IMR-90 (cell line): ENCODE measurements around the gene KLF7. TPM values are rescaled to one million over a fixed set of nuclear protein-coding genes. Genes with fewer than 3 reads are reported as not detected.

Experiments used
- ATAC-seq: fragments of 200-7000 bp; cut with Tn5 transposase; 2 replicates; pipeline ENCODE4 v1.9.1; 2020; ENCODE audit warnings: low read depth, mild to moderate bottlenecking, moderate library complexity
- BruUV-seq: library from RNA; stranded (reverse); fragments of 400-500 nt; replicated peaks from 2 replicates; lab custom pipeline; 2021; lab: Mats Ljungman, UMichigan
- CTCF ChIA-PET: fragments of 300-600 bp; formaldehyde crosslinking; extraction: SDS; loops from one replicate; lab custom pipeline; 2021; ENCODE audit warnings: antibody characterized with exemption; lab: Yijun Ruan, JAX
- POLR2A ChIA-PET: fragments of 300-600 bp; sonication (Branson Sonifier 250); formaldehyde crosslinking; loops from one replicate; lab custom pipeline; 2022; ENCODE audit warnings: antibody characterized with exemption; ENCODE audit not compliant: unreplicated experiment; lab: Charles Lee
- DNase-seq: peaks from one replicate; pipeline ENCODE4 v3.0.0; 2013
- H2AFZ ChIP-seq: replicated peaks from 2 replicates; pipeline ENCODE3; 2013; ENCODE audit warnings: low read length, mild to moderate bottlenecking; ENCODE audit not compliant: poor library complexity
- H2AK5ac ChIP-seq: 2 replicates; pipeline ENCODE4 v1.6.1; 2013; ENCODE audit warnings: low read depth, low read length, inconsistent platforms
- H2AK9ac ChIP-seq: replicated peaks from 2 replicates; pipeline ENCODE3; 2013; ENCODE audit warnings: mild to moderate bottlenecking, low read depth, low read length, moderate library complexity; ENCODE audit not compliant: poor library complexity
- H2BK120ac ChIP-seq: 2 replicates; pipeline ENCODE4 v1.6.1; 2013; ENCODE audit warnings: low read depth, low read length, inconsistent platforms
- H2BK15ac ChIP-seq: 3 replicates; pipeline ENCODE4 v1.6.1; 2013; ENCODE audit warnings: low read depth, low read length, inconsistent platforms
- H2BK20ac ChIP-seq: 2 replicates; pipeline ENCODE4 v1.6.1; 2013; ENCODE audit warnings: low read depth, mild to moderate bottlenecking, inconsistent platforms, low read length, moderate library complexity
- H2BK5ac ChIP-seq: 2 replicates; pipeline ENCODE4 v1.6.1; 2013; ENCODE audit warnings: mild to moderate bottlenecking, low read depth, low read length, inconsistent platforms; ENCODE audit not compliant: poor library complexity, severe bottlenecking
- H3K14ac ChIP-seq: replicated peaks from 2 replicates; pipeline ENCODE4 v1.6.1; 2013; ENCODE audit warnings: low read depth, low read length, inconsistent platforms
- H3K18ac ChIP-seq: 2 replicates; pipeline ENCODE4 v1.6.1; 2013; ENCODE audit warnings: low read depth, low read length, control low read depth
- H3K23ac ChIP-seq: 2 replicates; pipeline ENCODE4 v1.6.1; 2013; ENCODE audit warnings: low read depth, low read length, inconsistent platforms
- H3K27ac ChIP-seq: 2 replicates; pipeline ENCODE4 v1.5.1; 2013; ENCODE audit warnings: mild to moderate bottlenecking, control low read depth, low read length; ENCODE audit not compliant: insufficient read depth
- H3K27me3 ChIP-seq: 2 replicates; pipeline ENCODE4 v1.6.1; 2013; ENCODE audit warnings: low read length; ENCODE audit not compliant: control insufficient read depth, insufficient read depth
- H3K36me3 ChIP-seq: 2 replicates; pipeline ENCODE4 v1.6.1; 2013; ENCODE audit warnings: low read length, mixed read lengths; ENCODE audit not compliant: control insufficient read depth, insufficient read depth
- H3K4ac ChIP-seq: 2 replicates; pipeline ENCODE4 v1.6.1; 2013; ENCODE audit warnings: low read depth, low read length, inconsistent platforms
- H3K4me1 ChIP-seq: 2 replicates; pipeline ENCODE4 v1.6.1; 2013; ENCODE audit warnings: low read length, mixed read lengths; ENCODE audit not compliant: control insufficient read depth, insufficient read depth
- H3K4me2 ChIP-seq: 2 replicates; pipeline ENCODE4 v1.6.1; 2013; ENCODE audit warnings: low read depth, mild to moderate bottlenecking, control low read depth, low read length, moderate library complexity
- H3K4me3 ChIP-seq: 2 replicates; pipeline ENCODE4 v1.5.1; 2013; ENCODE audit warnings: low read depth, mild to moderate bottlenecking, control low read depth, low read length, moderate library complexity; ENCODE audit not compliant: insufficient read depth
- H3K56ac ChIP-seq: 2 replicates; pipeline ENCODE4 v1.6.1; 2013; ENCODE audit warnings: low read length, inconsistent platforms; ENCODE audit not compliant: insufficient read depth; ENCODE audit errors: extremely low read depth
- H3K79me1 ChIP-seq, 2 experiments: 2 replicates each; pipeline ENCODE4 v1.6.1; 2013; ENCODE audit warnings: low read length in 2 of 2, inconsistent platforms in 1 of 2, low read depth in 1 of 2
- H3K9ac ChIP-seq: 2 replicates; pipeline ENCODE4 v1.6.1; 2013; ENCODE audit warnings: low read depth, low read length, control low read depth
- H3K9me1 ChIP-seq: 2 replicates; pipeline ENCODE4 v1.6.1; 2013; ENCODE audit warnings: low read length, inconsistent platforms; ENCODE audit not compliant: insufficient read depth
- H3K9me3 ChIP-seq: 2 replicates; pipeline ENCODE4 v1.6.1; 2013; ENCODE audit warnings: low read length; ENCODE audit not compliant: control insufficient read depth, insufficient read depth
- H4K20me1 ChIP-seq: 2 replicates; pipeline ENCODE4 v1.6.1; 2013; ENCODE audit warnings: low read length, inconsistent platforms; ENCODE audit not compliant: insufficient read depth
- H4K5ac ChIP-seq: 2 replicates; pipeline ENCODE4 v1.6.1; 2013; ENCODE audit warnings: mild to moderate bottlenecking, low read depth, low read length, control low read depth
- H4K8ac ChIP-seq, 2 experiments: 2 replicates each; pipeline ENCODE4 v1.6.1; 2013; ENCODE audit warnings: low read depth in 2 of 2, low read length in 2 of 2, control low read depth in 1 of 2, inconsistent platforms in 1 of 2
- H4K91ac ChIP-seq: 2 replicates; pipeline ENCODE4 v1.6.1; 2013; ENCODE audit warnings: low read depth, low read length, inconsistent platforms; ENCODE audit not compliant: insufficient read depth
- CEBPB ChIP-seq: IDR thresholded peaks from 2 replicates; pipeline ENCODE4 v1.6.1; 2012; ENCODE audit warnings: low read depth, low read length, improper control_type of control experiment
- CHD1 ChIP-seq: IDR thresholded peaks from 2 replicates; pipeline ENCODE4 v1.6.1; 2012; ENCODE audit warnings: low read depth, low read length, improper control_type of control experiment
- FOS ChIP-seq: fragments of 150-350 bp; IDR thresholded peaks from 2 replicates; pipeline ENCODE4 v1.6.1; 2016; ENCODE audit warnings: low read depth, low read length
- MAZ ChIP-seq: IDR thresholded peaks from 2 replicates; pipeline ENCODE4 v1.6.1; 2012; ENCODE audit warnings: low read depth, mild to moderate bottlenecking, low read length, improper control_type of control experiment, moderate library complexity, borderline replicate concordance
- MXI1 ChIP-seq: IDR thresholded peaks from 2 replicates; pipeline ENCODE4 v1.6.1; 2012; ENCODE audit warnings: low read depth, mild to moderate bottlenecking, low read length, moderate library complexity, borderline replicate concordance
- NFE2L2 ChIP-seq: fragments of 150-350 bp; IDR thresholded peaks from 2 replicates; pipeline ENCODE4 v1.6.1; 2016; ENCODE audit warnings: low read depth, mild to moderate bottlenecking, low read length
- POLR2A ChIP-seq: IDR thresholded peaks from 2 replicates; pipeline ENCODE4 v1.6.1; 2012; ENCODE audit warnings: mild to moderate bottlenecking, low read depth, low read length
- RAD21 ChIP-seq: IDR thresholded peaks from 2 replicates; pipeline ENCODE4 v1.6.1; 2012; ENCODE audit warnings: low read length, improper control_type of control experiment
- RCOR1 ChIP-seq: IDR thresholded peaks from 2 replicates; pipeline ENCODE4 v1.6.1; 2012; ENCODE audit warnings: mild to moderate bottlenecking, low read length, improper control_type of control experiment; ENCODE audit not compliant: insufficient replicate concordance
- RFX5 ChIP-seq: IDR thresholded peaks from 2 replicates; pipeline ENCODE4 v1.8.0; 2012; ENCODE audit warnings: low read depth, mild to moderate bottlenecking, low read length, moderate library complexity
- SMC3 ChIP-seq: fragments of 150-350 bp; IDR thresholded peaks from 2 replicates; pipeline ENCODE4 v1.6.1; 2016; ENCODE audit warnings: low read depth, mild to moderate bottlenecking, antibody characterized with exemption, low read length, moderate library complexity
- WGBS, 2 experiments: methylation state at CpG; one replicate each; pipeline versions ENCODE4 v1.1.5 to v1.1.7; 2013; ENCODE audit warnings: missing lambda C conversion rate in 2 of 2; ENCODE audit not compliant: insufficient read length in 1 of 2; ENCODE audit errors: extremely low coverage in 2 of 2; 5-methylcytosine and 5-hydroxymethylcytosine counted together
- dilution Hi-C: fragments of 300-500 bp; cut with HindIII; formaldehyde crosslinking; loops from one replicate; pipeline ENCODE4 v1.14.3; 2018; ENCODE audit warnings: low sequenced_read_pairs; ENCODE audit not compliant: unreplicated experiment
- in situ Hi-C: fragments of 300-500 bp; cut with MboI; formaldehyde crosslinking; loops from 3 replicates; pipeline ENCODE4 v1.14.3; 2019; ENCODE audit warnings: low sequenced_read_pairs, inconsistent platforms, mixed read lengths
- intact Hi-C: fragments of 100-400 bp; cut with micrococcal nuclease; formaldehyde crosslinking; loops from 2 replicates; pipeline ENCODE4 v1.10.0; 2022
- polyA plus RNA-seq, 3 experiments: library from polyadenylated mRNA; depleted of rRNA; stranded (reverse); fragments of >200 nt; gene quantifications; 2 replicates each; pipeline ENCODE4 v1.2.3, GENCODE V29; 2012; ENCODE audit warnings: low replicate concordance in 1 of 3
- total RNA-seq: library from RNA; depleted of rRNA; stranded (reverse); fragments of >200 nt; gene quantifications from 2 replicates; pipeline ENCODE4 v1.2.3, GENCODE V29; 2012
- TF ChIP-seq, protein P1 (sequence below): conservative IDR thresholded peaks from 2 replicates; pipeline ENCODE4 v1.5.1; 2012; ENCODE audit warnings: mild to moderate bottlenecking, low read depth, low read length, improper control_type of control experiment
- TF ChIP-seq, protein P2 (sequence below): fragments of 150-350 bp; IDR thresholded peaks from 2 replicates; pipeline ENCODE4 v1.6.1; 2017; ENCODE audit warnings: mild to moderate bottlenecking, antibody characterized with exemption, low read length, low read depth

Gene KLF7
- total and polyA plus RNA-seq, 2 of the 4 experiments (the other 2 are of a cell fraction), result 23.1 to 28.5 TPM

DNA sequence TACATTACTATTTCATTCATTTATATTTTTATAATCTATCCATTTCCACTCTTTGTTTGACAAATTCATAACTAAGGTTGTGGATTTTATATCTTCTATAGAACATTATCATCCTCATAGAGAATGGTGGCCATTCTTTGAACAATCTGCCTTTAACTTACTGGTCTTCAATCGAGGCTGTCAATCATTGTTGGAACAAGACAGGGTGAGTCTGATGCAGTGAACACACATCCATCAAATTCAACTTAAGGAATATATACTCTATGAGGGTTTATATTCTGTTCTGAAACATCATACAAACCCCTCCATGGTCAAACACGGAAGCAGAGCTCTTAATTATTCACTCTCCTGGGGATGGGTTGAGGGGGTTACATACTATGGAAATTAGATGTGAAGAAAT is 28.3 kb upstream of the KLF7 start:
- no peak for DNase-seq
- H4K91ac ChIP-seq, result no peak overlapping the region
- no peaks in the 10 kb centered on the region for H3K27me3 ChIP-seq
- H2BK15ac ChIP-seq, result no peak overlapping the region
- no peak overlapping the region for H3K4me2 ChIP-seq
- H3K9me1 ChIP-seq, result no peaks in the 10 kb centered on the region
- H3K4me1 ChIP-seq, result peaks cover 1% of the 10 kb centered on the region; the same call in 1 of the 2 replicates
- no peaks in the 10 kb centered on the region for H3K79me1 ChIP-seq
- no peak overlapping the region for H2AK9ac ChIP-seq
- no peak overlapping the region for H3K18ac ChIP-seq
- no peak overlapping the region for H2AK5ac ChIP-seq
- no peak overlapping the region for H4K5ac ChIP-seq
- no peak overlapping the region for H3K4me3 ChIP-seq
- ATAC-seq, result no peak
- no peak overlapping the region for H2BK120ac ChIP-seq
- ChIA-PET CTCF (no interaction called here), POLR2A (no interaction called here)
- no peaks in the 10 kb centered on the region for H3K9me3 ChIP-seq
- H2BK5ac ChIP-seq, result no peak overlapping the region
- H3K27ac ChIP-seq, result no peak overlapping the region
- no peak overlapping the region for H3K56ac ChIP-seq
- H3K4ac ChIP-seq, result no peak overlapping the region
- no peaks in the 10 kb centered on the region for H4K20me1 ChIP-seq
- H4K8ac ChIP-seq, result no peak overlapping the region
- BruUV-seq, result no TSS peak
- intact Hi-C loops, result no loop called here
- no peak overlapping the region for H3K23ac ChIP-seq
- in situ Hi-C loops, result no loop called here
- dilution Hi-C loops, result no loop called here
- no peak overlapping the region for H2AFZ ChIP-seq
- no CpG with 5 or more reads among the region's 2 CpGs for WGBS, 2 experiments
- TF ChIP-seq CEBPB (no peak), NFE2L2 (no peak), RCOR1 (no peak), FOS (no peak), MAZ (no peak), MXI1 (no peak), SMC3 (no peak), POLR2A (no peak), RFX5 (no peak), RAD21 (no peak), CHD1 (no peak)
- TF ChIP-seq, protein P1, sequence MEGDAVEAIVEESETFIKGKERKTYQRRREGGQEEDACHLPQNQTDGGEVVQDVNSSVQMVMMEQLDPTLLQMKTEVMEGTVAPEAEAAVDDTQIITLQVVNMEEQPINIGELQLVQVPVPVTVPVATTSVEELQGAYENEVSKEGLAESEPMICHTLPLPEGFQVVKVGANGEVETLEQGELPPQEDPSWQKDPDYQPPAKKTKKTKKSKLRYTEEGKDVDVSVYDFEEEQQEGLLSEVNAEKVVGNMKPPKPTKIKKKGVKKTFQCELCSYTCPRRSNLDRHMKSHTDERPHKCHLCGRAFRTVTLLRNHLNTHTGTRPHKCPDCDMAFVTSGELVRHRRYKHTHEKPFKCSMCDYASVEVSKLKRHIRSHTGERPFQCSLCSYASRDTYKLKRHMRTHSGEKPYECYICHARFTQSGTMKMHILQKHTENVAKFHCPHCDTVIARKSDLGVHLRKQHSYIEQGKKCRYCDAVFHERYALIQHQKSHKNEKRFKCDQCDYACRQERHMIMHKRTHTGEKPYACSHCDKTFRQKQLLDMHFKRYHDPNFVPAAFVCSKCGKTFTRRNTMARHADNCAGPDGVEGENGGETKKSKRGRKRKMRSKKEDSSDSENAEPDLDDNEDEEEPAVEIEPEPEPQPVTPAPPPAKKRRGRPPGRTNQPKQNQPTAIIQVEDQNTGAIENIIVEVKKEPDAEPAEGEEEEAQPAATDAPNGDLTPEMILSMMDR, result no peak
- TF ChIP-seq, protein P2, sequence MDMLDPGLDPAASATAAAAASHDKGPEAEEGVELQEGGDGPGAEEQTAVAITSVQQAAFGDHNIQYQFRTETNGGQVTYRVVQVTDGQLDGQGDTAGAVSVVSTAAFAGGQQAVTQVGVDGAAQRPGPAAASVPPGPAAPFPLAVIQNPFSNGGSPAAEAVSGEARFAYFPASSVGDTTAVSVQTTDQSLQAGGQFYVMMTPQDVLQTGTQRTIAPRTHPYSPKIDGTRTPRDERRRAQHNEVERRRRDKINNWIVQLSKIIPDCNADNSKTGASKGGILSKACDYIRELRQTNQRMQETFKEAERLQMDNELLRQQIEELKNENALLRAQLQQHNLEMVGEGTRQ, result no peak
- H3K9ac ChIP-seq, result no peak overlapping the region
- no peak overlapping the region for H2BK20ac ChIP-seq
- no peaks in the 10 kb centered on the region for H3K36me3 ChIP-seq
- no peak overlapping the region for H3K14ac ChIP-seq
